Suprapubic skin (tissue), 4 donors: Measurements from ENCODE around the gene CTNNA1. TPM values are rescaled to one million over a fixed set of nuclear protein-coding genes. Genes with fewer than 3 reads are reported as not detected.

Experiments used
- DNase-seq, 2 donors: peaks; one replicate each; pipeline ENCODE4 v3.0.0-alpha.2; 2019; ENCODE audit warnings: low spot score in 2 of 2
- H3K27ac ChIP-seq: fragments of 200-600 bp; sonication (generic); one replicate; pipeline ENCODE4 v1.5.1; 2019
- H3K27me3 ChIP-seq: fragments of 200-600 bp; sonication (generic); one replicate; pipeline ENCODE4 v1.5.1; 2019
- H3K36me3 ChIP-seq: fragments of 200-600 bp; sonication (generic); one replicate; pipeline ENCODE4 v1.5.1; 2019
- H3K4me1 ChIP-seq: fragments of 200-600 bp; sonication (generic); one replicate; pipeline ENCODE4 v1.5.1; 2019
- H3K4me3 ChIP-seq: fragments of 200-600 bp; sonication (generic); one replicate; pipeline ENCODE4 v1.5.1; 2019; ENCODE audit warnings: mild to moderate bottlenecking
- H3K9me3 ChIP-seq: fragments of 200-600 bp; sonication (generic); one replicate; pipeline ENCODE4 v1.5.1; 2019
- EP300 ChIP-seq: sonication (generic); formaldehyde crosslinking; IDR thresholded peaks from one replicate; pipeline ENCODE4 v1.6.1; 2017; ENCODE audit warnings: antibody characterized with exemption
- POLR2A ChIP-seq, 2 donors: fragments of 450-650 bp; IDR thresholded peaks; one replicate each; pipeline ENCODE4 v1.6.1; 2017; ENCODE audit warnings: antibody characterized with exemption in 2 of 2, mild to moderate bottlenecking in 2 of 2, moderate library complexity in 2 of 2
- POLR2AphosphoS5 ChIP-seq, 3 donors: sonication (generic); formaldehyde crosslinking; IDR thresholded peaks; one replicate each; pipeline ENCODE4 v1.6.1; 2017; ENCODE audit warnings: antibody characterized with exemption in 3 of 3
- WGBS: methylation state at CpG from one replicate; pipeline ENCODE4 v1.1.5; 2018; 5-methylcytosine and 5-hydroxymethylcytosine counted together
- total RNA-seq, 4 donors: library from RNA; depleted of rRNA; stranded (reverse); fragments of >200 nt; gene quantifications; one replicate each; pipeline ENCODE4 v1.1.0, GENCODE V29; 2016
- TF ChIP-seq, protein P1 (sequence below), 2 donors: fragments of 200-600 bp in 1 of 2; fragments of 450-650 bp in 1 of 2; sonication (generic) in 1 of 2; IDR thresholded peaks; one replicate each; pipeline ENCODE4 v1.5.1; 2016 to 2019; ENCODE audit warnings: antibody characterized with exemption in 2 of 2, mild to moderate bottlenecking in 1 of 2, moderate library complexity in 1 of 2

CTNNA1 gene
- total RNA-seq, 4 donors from 2014 or later: 260 to 332 (median 279) TPM

GRCh38 chr5:138932171-138932810 is 179.1 kb downstream of the CTNNA1 start:
- Histone ChIP-seq H3K27ac (no peak overlapping the region), H3K4me3 (no peak overlapping the region), H3K36me3 (peaks cover 86% of the 10 kb centered on the region), H3K9me3 (no peaks in the 10 kb centered on the region), H3K27me3 (no peaks in the 10 kb centered on the region), H3K4me1 (peaks cover 5% of the 10 kb centered on the region)
- TF ChIP-seq, protein P1, sequence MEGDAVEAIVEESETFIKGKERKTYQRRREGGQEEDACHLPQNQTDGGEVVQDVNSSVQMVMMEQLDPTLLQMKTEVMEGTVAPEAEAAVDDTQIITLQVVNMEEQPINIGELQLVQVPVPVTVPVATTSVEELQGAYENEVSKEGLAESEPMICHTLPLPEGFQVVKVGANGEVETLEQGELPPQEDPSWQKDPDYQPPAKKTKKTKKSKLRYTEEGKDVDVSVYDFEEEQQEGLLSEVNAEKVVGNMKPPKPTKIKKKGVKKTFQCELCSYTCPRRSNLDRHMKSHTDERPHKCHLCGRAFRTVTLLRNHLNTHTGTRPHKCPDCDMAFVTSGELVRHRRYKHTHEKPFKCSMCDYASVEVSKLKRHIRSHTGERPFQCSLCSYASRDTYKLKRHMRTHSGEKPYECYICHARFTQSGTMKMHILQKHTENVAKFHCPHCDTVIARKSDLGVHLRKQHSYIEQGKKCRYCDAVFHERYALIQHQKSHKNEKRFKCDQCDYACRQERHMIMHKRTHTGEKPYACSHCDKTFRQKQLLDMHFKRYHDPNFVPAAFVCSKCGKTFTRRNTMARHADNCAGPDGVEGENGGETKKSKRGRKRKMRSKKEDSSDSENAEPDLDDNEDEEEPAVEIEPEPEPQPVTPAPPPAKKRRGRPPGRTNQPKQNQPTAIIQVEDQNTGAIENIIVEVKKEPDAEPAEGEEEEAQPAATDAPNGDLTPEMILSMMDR (IDR thresholded peaks at IDR 0.05): no peak
- no peak for TF ChIP-seq POLR2A (IDR thresholded peaks at IDR 0.05)
- no peak for TF ChIP-seq POLR2AphosphoS5 (IDR thresholded peaks at IDR 0.05)
- no peak for TF ChIP-seq EP300
- 88% methylated on average over 13 of the region's 20 CpGs for WGBS
- peak in 1 of 2 donors; percentile 56 for DNase-seq

GRCh38 chr5:138933522-138934290 is 180.5 kb downstream of the CTNNA1 start:
- H3K4me3 ChIP-seq: no peak overlapping the region
- TF ChIP-seq POLR2A (IDR thresholded peaks at IDR 0.05) (no peak), POLR2AphosphoS5 (IDR thresholded peaks at IDR 0.05) (no peak), EP300 (no peak)
- TF ChIP-seq, protein P1 (IDR thresholded peaks at IDR 0.05): no peak
- 86% methylated on average over 14 of the region's 18 CpGs for WGBS
- peaks cover 5% of the 10 kb centered on the region for H3K4me1 ChIP-seq
- no peaks in the 10 kb centered on the region for H3K9me3 ChIP-seq
- peaks cover 77% of the 10 kb centered on the region for H3K36me3 ChIP-seq
- DNase-seq: peak in 1 of 2 donors; percentile 46
- H3K27ac ChIP-seq: no peak overlapping the region
- no peaks in the 10 kb centered on the region for H3K27me3 ChIP-seq

- TF ChIP-seq POLR2A (IDR thresholded peaks at IDR 0.05) (no peak), EP300 (no peak), POLR2AphosphoS5 (IDR thresholded peaks at IDR 0.05) (no peak)
- no peak overlapping the region for H3K27ac ChIP-seq
- H3K4me1 ChIP-seq: peaks cover 3% of the 10 kb centered on the region
- no peaks in the 10 kb centered on the region for H3K27me3 ChIP-seq
- H3K9me3 ChIP-seq: no peaks in the 10 kb centered on the region
- no peak for DNase-seq
- 87% methylated on average over 12 of the region's 12 CpGs for WGBS
- peaks cover 64% of the 10 kb centered on the region for H3K36me3 ChIP-seq
- no peak overlapping the region for H3K4me3 ChIP-seq
Measured at GRCh38 chr5:138934971-138935370, 181.7 kb downstream of the CTNNA1 start.

DNA sequence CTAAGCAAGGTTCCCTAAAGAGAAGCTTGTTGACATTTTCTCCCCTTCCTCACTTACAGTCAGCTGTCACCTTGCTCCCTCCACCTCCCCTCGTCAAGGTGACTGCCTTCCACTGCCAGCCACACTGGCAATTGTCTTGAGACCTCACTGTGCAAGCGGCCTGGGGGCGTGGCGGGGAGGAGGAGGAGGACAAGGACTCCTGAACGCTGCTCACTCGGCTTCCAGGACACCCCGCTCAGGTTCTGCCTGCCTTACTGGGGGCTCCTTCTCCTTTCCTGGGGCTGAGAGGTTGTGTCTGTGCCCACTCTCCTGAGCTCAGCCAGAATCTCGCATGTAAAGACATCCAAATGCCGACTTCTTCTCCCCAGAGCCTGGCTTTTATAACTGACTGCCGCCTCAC is 182.2 kb downstream of the CTNNA1 start:
- H3K36me3 ChIP-seq: peaks cover 59% of the 10 kb centered on the region
- 87% methylated on average over 10 of the region's 10 CpGs for WGBS
- DNase-seq: no peak
- no peak overlapping the region for H3K4me3 ChIP-seq
- H3K9me3 ChIP-seq: no peaks in the 10 kb centered on the region
- no peak overlapping the region for H3K27ac ChIP-seq
- no peaks in the 10 kb centered on the region for H3K27me3 ChIP-seq
- H3K4me1 ChIP-seq: no peaks in the 10 kb centered on the region
- no peak for TF ChIP-seq POLR2A (IDR thresholded peaks at IDR 0.05)
- TF ChIP-seq, protein P1 (IDR thresholded peaks at IDR 0.05): no peak
- TF ChIP-seq POLR2AphosphoS5 (IDR thresholded peaks at IDR 0.05): no peak
- TF ChIP-seq EP300: no peak

DNA sequence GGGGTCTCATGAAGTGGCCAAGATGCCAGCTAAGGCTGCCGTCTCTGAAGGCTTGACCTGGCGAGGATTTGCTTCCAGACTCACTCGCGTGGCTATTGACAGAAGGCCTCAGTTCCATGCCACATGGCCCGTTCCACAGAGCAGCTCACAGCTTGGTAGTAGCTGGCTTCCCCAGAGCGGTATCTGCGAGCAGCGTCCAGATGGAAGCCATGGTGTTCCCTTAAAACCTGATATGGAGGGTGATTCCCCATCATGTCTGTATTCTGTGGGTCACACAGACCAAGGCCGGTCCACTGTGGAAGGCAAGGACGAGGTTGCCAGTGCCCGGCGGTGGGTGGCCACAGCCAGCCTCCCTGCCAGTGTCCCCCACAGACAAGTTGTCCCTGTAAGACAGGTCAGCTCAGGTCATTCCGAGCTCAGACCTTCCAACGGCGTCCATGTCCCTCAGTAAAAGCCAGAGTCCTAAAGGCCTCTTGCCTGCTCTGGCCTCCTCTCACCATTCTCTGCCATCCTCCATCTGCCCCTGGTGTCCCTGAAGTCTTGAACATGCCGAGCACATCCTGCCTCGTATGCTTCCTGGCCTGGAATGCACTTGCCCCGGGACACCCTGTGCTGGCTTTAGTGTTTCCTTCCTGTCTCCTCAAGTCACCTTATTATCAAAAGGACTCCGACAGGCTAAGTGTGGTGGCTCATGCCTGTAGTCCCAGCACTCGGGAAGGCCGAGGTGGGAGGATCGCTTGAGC is 183.2 kb downstream of the CTNNA1 start:
- Histone ChIP-seq H3K9me3 (no peaks in the 10 kb centered on the region), H3K4me3 (no peak overlapping the region), H3K4me1 (no peaks in the 10 kb centered on the region), H3K36me3 (peaks cover 50% of the 10 kb centered on the region), H3K27ac (no peak overlapping the region), H3K27me3 (no peaks in the 10 kb centered on the region)
- no peak for DNase-seq
- 88% methylated on average over 20 of the region's 22 CpGs for WGBS
- TF ChIP-seq POLR2A (IDR thresholded peaks at IDR 0.05): no peak
- TF ChIP-seq, protein P1 (IDR thresholded peaks at IDR 0.05): no peak
- no peak for TF ChIP-seq POLR2AphosphoS5 (IDR thresholded peaks at IDR 0.05)
- no peak for TF ChIP-seq EP300
